MM.1S (cell line): Measurements from ENCODE around the gene IFNGR2.
"Not testable (repeated sequence)": the region's sequence is repeated elsewhere in the genome, so short reads cannot be mapped to it uniquely, and the experiment has no call there.

Experiments
- DNase-seq: peaks from one replicate; pipeline ENCODE4 v3.0.0-alpha.2; 2015
- H2AFZ ChIP-seq: fragments of 300-600 bp; sonication (generic); 2 replicates; pipeline ENCODE4 v1.6.0; 2016; ENCODE audit warnings: antibody characterized with exemption, low read length
- H3F3A ChIP-seq: fragments of 300-600 bp; sonication (generic); 2 replicates; pipeline ENCODE4 v1.6.1; 2016; ENCODE audit warnings: mild to moderate bottlenecking, antibody characterized with exemption, low read length, moderate library complexity, mixed read lengths; ENCODE audit not compliant: insufficient read depth
- H3K27ac ChIP-seq: fragments of 300-600 bp; sonication (generic); 2 replicates; pipeline ENCODE4 v1.5.1; 2016; ENCODE audit warnings: mild to moderate bottlenecking, low read length
- H3K27me3 ChIP-seq: fragments of 300-600 bp; sonication (generic); replicated peaks from 2 replicates; pipeline ENCODE4 v1.6.0; 2016; ENCODE audit warnings: low read length; ENCODE audit not compliant: insufficient read depth
- H3K36me3 ChIP-seq: fragments of 300-600 bp; sonication (generic); replicated peaks from 2 replicates; pipeline ENCODE4 v1.6.1; 2016; ENCODE audit warnings: mild to moderate bottlenecking, low read length, mixed read lengths; ENCODE audit not compliant: insufficient read depth
- H3K4me1 ChIP-seq: fragments of 300-600 bp; sonication (generic); 2 replicates; pipeline ENCODE4 v1.6.1; 2016; ENCODE audit warnings: low read length, mixed read lengths
- H3K4me2 ChIP-seq: fragments of 300-600 bp; sonication (generic); 2 replicates; pipeline ENCODE4 v1.6.0; 2016; ENCODE audit warnings: low read depth, low read length
- H3K4me3 ChIP-seq: fragments of 300-600 bp; sonication (generic); 2 replicates; pipeline ENCODE4 v1.5.1; 2016; ENCODE audit warnings: low read length, mixed read lengths
- H3K79me2 ChIP-seq: fragments of 300-600 bp; sonication (generic); 2 replicates; pipeline ENCODE4 v1.6.1; 2016; ENCODE audit warnings: mixed run types, low read length, mixed read lengths
- H3K9ac ChIP-seq: fragments of 300-600 bp; sonication (generic); 2 replicates; pipeline ENCODE4 v1.6.1; 2016; ENCODE audit warnings: low read length, mixed read lengths
- H3K9me2 ChIP-seq: fragments of 300-600 bp; sonication (generic); replicated peaks from 2 replicates; pipeline ENCODE4 v1.6.1; 2016; ENCODE audit warnings: mild to moderate bottlenecking, low read length, mixed read lengths; ENCODE audit not compliant: insufficient read depth
- H3K9me3 ChIP-seq: fragments of 300-600 bp; sonication (generic); replicated peaks from 2 replicates; pipeline ENCODE4 v1.6.1; 2016; ENCODE audit warnings: mild to moderate bottlenecking, low read length, mixed read lengths; ENCODE audit not compliant: insufficient read depth
- H4K20me1 ChIP-seq: fragments of 300-600 bp; sonication (generic); 2 replicates; pipeline ENCODE4 v1.6.1; 2016; ENCODE audit warnings: mild to moderate bottlenecking, low read length, moderate library complexity, mixed read lengths; ENCODE audit not compliant: insufficient read depth
- EZH2 ChIP-seq: fragments of 300-600 bp; sonication (generic); optimal IDR thresholded peaks from 2 replicates; pipeline ENCODE3; 2017; ENCODE audit warnings: low read depth, mild to moderate bottlenecking, antibody characterized with exemption, low read length, mixed read lengths
- EZH2phosphoT487 ChIP-seq: fragments of 300-600 bp; sonication (generic); IDR thresholded peaks from 2 replicates; pipeline ENCODE4 v1.6.1; 2018; ENCODE audit warnings: antibody characterized with exemption, low read length
- TF ChIP-seq, protein P1 (sequence below): fragments of 300-600 bp; sonication (generic); IDR thresholded peaks from 2 replicates; pipeline ENCODE4 v1.5.1; 2016; ENCODE audit warnings: antibody characterized with exemption, low read length, mixed read lengths

Gene IFNGR2

DNA sequence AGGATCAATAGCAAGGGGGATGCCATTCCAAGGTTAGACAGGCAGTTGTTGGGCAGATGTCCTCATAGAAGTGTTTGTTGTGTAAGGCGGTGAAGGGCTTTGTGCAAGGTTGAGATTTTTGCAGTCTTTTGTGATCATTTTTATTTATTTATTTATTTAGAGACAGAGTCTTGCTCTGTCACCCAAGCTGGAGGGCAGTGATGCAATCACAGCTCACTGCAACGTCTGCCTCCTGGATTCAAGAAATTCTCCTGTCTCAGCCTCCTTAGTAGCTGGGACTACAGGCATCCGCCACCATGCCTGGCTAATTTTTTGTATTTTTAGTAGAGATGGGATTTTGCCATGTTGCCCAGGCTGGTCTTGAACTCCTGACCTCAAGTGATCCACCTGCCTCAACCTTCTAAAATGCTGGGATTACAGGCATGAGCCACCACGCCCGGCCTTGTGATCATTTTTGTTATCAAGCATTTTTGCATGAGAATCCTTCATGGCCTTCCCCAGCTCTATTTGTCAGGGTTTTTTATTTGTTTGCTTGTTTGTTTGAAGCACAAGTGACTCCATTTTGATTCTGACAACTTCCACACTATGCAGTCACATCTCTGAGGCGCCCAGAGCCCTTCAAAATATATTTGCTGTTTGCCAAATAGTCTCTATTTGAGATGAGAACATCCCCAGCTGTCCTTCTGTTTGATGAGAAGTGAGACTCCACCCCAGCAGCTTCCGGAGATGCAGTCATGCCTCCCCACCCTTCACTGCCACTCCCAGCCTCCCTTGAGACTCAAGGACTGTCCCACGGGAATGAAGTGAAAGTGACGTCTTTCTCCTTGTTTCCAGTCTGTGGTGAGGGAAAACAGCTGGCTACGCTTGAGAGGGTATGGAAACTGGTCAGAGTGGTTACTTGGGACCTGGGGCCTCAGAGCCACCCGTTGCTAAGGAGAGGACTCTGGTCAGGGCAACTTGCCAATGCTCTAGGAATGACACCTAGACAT is 38.6 kb downstream of the IFNGR2 start:
- no peak for TF ChIP-seq EZH2
- TF ChIP-seq, protein P1, sequence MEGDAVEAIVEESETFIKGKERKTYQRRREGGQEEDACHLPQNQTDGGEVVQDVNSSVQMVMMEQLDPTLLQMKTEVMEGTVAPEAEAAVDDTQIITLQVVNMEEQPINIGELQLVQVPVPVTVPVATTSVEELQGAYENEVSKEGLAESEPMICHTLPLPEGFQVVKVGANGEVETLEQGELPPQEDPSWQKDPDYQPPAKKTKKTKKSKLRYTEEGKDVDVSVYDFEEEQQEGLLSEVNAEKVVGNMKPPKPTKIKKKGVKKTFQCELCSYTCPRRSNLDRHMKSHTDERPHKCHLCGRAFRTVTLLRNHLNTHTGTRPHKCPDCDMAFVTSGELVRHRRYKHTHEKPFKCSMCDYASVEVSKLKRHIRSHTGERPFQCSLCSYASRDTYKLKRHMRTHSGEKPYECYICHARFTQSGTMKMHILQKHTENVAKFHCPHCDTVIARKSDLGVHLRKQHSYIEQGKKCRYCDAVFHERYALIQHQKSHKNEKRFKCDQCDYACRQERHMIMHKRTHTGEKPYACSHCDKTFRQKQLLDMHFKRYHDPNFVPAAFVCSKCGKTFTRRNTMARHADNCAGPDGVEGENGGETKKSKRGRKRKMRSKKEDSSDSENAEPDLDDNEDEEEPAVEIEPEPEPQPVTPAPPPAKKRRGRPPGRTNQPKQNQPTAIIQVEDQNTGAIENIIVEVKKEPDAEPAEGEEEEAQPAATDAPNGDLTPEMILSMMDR = no peak
- no peak for TF ChIP-seq EZH2phosphoT487
- H3K27me3 ChIP-seq = no peaks in the 10 kb centered on the region
- H3K4me2 ChIP-seq = no peak overlapping the region
- H3K79me2 ChIP-seq = no peaks in the 10 kb centered on the region
- no peak overlapping the region for H3K27ac ChIP-seq
- peaks cover 1% of the 10 kb centered on the region; the same call in 1 of the 2 replicates for H3K36me3 ChIP-seq
- H3K4me1 ChIP-seq = no peaks in the 10 kb centered on the region
- no peaks in the 10 kb centered on the region for H3K9me2 ChIP-seq
- H3K4me3 ChIP-seq = no peak overlapping the region
- no peak overlapping the region for H2AFZ ChIP-seq
- H3K9ac ChIP-seq = no peak overlapping the region
- no peaks in the 10 kb centered on the region for H4K20me1 ChIP-seq
- DNase-seq = no peak
- no peaks in the 10 kb centered on the region for H3K9me3 ChIP-seq
- no peaks in the 10 kb centered on the region for H3F3A ChIP-seq

DNA sequence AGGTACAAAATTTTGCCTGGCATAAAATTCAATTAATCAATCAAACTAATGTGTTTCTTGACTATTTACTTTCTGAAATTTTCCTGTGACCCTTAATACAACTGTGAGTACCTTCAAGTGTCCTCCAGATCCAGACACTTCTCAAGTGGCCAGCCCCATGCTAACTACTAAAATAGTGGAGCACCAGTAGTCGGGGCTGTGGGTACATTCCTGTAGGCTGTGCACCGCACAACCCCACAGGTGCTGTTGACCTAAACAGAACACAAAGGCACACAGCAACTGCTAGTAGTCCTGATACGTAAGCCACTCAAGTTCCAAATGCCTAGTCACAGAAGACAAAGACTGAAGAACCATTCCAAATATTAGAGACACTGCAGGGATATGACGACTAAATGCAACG is 40.0 kb downstream of the IFNGR2 start:
- H4K20me1 ChIP-seq = no peaks in the 10 kb centered on the region
- no peak overlapping the region for H3K27ac ChIP-seq
- H3F3A ChIP-seq = no peaks in the 10 kb centered on the region
- H3K36me3 ChIP-seq = no peaks in the 10 kb centered on the region
- no peak for DNase-seq
- H3K4me1 ChIP-seq = no peaks in the 10 kb centered on the region
- no peak overlapping the region for H3K4me3 ChIP-seq
- TF ChIP-seq, protein P1 = no peak
- TF ChIP-seq EZH2 = no peak
- no peaks in the 10 kb centered on the region for H3K9me2 ChIP-seq
- H3K4me2 ChIP-seq = no peak overlapping the region
- H3K9me3 ChIP-seq = no peaks in the 10 kb centered on the region
- no peak overlapping the region for H3K9ac ChIP-seq
- H2AFZ ChIP-seq = no peak overlapping the region
- no peaks in the 10 kb centered on the region for H3K79me2 ChIP-seq
- no peaks in the 10 kb centered on the region for H3K27me3 ChIP-seq

DNA sequence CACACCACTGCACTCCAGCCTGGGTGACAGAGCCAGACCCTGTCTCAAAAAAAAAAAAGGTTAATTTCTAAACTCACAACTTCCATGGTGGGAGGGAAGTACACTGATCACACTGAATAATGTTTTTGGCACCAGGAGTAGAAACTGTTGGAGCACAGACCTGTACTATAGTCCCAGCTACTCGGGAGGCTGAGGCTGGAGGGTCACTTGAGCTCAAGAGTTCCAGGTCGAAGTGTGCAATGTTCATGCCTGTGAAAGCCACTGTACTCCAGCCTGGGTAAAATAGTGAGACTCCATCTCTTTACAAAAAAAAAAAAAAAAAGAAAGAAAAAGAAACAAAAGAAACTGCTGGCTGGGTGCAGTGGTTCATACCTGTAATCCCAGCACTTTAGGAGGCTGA is 41.3 kb downstream of the IFNGR2 start:
- H4K20me1 ChIP-seq = no peaks in the 10 kb centered on the region
- H3K79me2 ChIP-seq = no peaks in the 10 kb centered on the region
- DNase-seq = no peak
- H2AFZ ChIP-seq = no peak overlapping the region
- H3K4me1 ChIP-seq = no peaks in the 10 kb centered on the region
- no peak overlapping the region for H3K9ac ChIP-seq
- H3K4me2 ChIP-seq = no peak overlapping the region
- no peaks in the 10 kb centered on the region for H3K27me3 ChIP-seq
- no peaks in the 10 kb centered on the region for H3F3A ChIP-seq
- TF ChIP-seq, protein P1 = no peak
- TF ChIP-seq EZH2phosphoT487 = no peak
- no peaks in the 10 kb centered on the region for H3K36me3 ChIP-seq
- no peak overlapping the region for H3K4me3 ChIP-seq
- no peak overlapping the region for H3K27ac ChIP-seq
- H3K9me2 ChIP-seq = no peaks in the 10 kb centered on the region
- H3K9me3 ChIP-seq = no peaks in the 10 kb centered on the region

DNA sequence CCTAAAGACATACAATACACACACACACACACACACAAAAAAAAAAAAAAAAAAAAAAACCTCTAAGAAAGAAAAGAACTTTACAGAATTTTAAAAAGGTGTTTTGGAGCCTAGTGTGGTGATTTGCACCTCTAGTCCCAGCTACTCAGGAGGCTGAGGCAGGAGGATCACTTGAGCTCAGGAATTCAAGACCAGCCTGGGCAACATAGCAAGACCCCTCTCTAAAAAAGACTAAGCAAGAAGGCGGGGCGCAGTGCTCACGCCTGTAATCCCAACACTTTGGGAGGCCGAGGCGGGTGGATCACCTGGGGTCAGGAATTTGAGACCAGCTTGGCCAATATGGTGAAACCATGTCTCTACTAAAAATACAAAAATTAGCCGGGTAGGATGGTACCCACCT is 43.4 kb downstream of the IFNGR2 start:
- not testable (repeated sequence) for H3F3A ChIP-seq, H4K20me1 ChIP-seq, DNase-seq, H3K27me3 ChIP-seq, H3K9me2 ChIP-seq, H3K4me1 ChIP-seq, H3K27ac ChIP-seq, H3K4me3 ChIP-seq, H3K4me2 ChIP-seq, H3K9ac ChIP-seq, H3K36me3 ChIP-seq, H3K9me3 ChIP-seq, H2AFZ ChIP-seq, H3K79me2 ChIP-seq
